IPS-18c (cell line): ENCODE measurements around the gene ETV7.
"Not testable (repeated sequence)": the region's sequence is repeated elsewhere in the genome, so short reads cannot be mapped to it uniquely, and the experiment has no call there.

Experiments used
- H3K4me3 ChIP-seq: 2 replicates; pipeline ENCODE4 v1.7.0; 2013; ENCODE audit warnings: low read depth, mild to moderate bottlenecking, low read length, moderate library complexity; ENCODE audit not compliant: insufficient read depth
- H3K9me3 ChIP-seq: one replicate; pipeline ENCODE4 v1.6.1; 2013; ENCODE audit warnings: mild to moderate bottlenecking, low read length, moderate library complexity; ENCODE audit not compliant: control insufficient read depth, insufficient read depth

Gene ETV7

DNA sequence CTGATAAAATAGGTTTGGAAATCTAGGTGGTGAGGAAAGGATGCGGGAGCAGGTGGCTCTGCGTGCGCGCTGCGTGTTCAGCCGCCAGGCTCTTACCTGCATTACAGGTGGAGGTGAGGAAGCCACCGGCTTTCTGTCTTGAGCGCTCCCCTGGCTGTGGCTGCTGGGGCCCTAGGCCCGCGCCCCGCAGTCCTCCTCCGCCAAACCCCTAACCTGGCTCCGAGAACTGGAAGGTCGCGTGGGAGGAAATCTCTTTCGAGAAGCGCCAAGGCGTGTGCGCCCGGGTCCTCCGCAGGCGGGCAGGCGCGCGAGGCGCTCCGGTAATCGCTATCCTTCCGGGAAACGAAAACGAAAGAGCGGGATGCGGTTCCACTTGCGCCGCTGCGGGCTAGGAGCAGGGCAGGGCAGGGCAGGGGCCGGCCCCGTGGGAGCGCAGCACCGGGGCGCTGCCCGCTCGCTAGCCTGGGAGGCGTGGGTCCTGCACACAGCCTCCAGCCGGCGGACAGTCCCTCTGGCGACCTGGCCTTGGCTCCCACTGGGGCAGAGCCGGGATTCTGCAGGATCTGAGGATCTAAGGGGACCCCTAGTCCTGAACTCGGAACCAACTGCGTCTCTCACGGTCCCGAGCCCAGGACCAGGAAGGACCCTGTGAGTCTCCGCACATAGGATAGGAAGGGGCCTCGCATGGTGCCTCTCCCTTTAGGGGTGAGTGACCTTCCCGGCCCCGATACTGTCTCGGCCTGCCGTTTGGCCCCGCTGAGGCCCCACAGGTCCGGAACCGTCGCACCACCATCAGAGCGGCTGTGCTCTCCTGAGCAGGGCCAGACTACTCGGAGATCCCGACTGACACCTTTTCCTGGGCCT lies at the start of gene ETV7:
TSS of gene ETV7 (minus strand) at position 230 of the 864 bp plus-strand sequence. CDS start at position 102, 128 bp downstream.
- Histone ChIP-seq H3K9me3 (no peaks in the 10 kb centered on the region), H3K4me3 (peak within 1 kb of the TSS; percentile 76)

DNA sequence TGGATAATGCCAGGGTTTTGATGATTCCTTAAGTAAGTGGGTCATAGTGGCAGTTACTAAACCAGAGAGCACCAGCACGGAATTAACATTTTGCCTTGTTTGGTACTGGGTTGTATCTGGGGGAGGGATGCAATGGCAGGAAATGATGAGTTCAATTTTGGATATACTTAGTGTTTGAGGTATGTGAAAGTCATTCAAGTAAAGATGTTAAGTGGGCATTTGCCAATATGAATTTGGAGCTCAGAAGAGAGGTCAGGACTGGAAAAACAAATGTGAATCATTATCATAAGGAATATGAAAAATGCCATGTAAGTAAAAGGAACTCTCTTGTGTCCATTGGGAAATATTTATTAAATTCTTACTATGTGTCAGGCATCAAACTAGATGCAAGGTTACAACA lies 49.0 kb upstream of the ETV7 start:
- H3K4me3 ChIP-seq = no peak overlapping the region
- no peaks in the 10 kb centered on the region for H3K9me3 ChIP-seq

DNA sequence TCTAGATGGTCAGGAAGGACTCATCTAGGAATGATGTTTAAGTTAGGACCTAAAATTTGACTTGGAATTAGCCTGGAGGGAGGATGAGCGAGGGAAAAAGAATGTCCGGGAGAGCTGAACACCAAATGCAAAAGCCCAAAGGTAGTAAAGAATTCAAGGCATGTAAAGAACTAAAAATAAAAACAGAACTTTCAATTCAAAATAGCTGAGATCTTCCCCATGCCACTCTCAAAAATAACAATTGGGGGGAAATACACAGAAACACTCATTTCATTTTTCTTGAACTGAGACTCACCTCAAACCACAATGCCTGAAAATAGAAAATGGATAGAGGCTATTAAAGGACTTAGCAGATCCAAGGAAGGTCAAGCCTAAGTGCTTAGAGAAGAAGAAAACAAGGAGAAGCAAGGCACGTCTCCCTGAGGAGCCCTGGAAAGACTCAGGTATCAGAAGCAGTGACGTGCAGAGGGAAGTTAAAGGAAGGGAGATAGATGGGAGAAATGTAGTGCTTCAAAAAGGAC lies 44.7 kb upstream of the ETV7 start:
- no peak overlapping the region for H3K4me3 ChIP-seq

DNA sequence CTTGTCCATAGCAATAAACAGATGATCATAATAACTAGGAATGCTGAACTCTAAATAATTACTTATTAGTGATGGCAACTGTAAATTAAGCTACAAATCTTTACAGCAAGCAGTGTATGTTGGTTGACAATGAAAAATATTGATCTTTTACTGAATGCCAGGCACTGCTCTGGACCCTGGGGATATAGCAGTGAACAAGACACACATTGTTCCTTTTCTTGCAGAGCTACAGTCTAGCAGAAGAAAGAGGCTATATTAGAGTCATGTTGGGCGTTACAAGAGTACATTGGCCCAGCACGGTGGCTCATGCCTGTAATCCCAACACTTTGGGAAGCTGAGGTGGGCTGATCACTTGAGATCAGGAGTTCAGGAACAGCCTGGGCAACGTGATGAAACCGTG lies 43.7 kb upstream of the ETV7 start:
- Histone ChIP-seq H3K4me3 (no peak overlapping the region), H3K9me3 (no peaks in the 10 kb centered on the region)

More for the DNA sequence above, 44.7 kb upstream of the ETV7 start:
- no peaks in the 10 kb centered on the region for H3K9me3 ChIP-seq

DNA sequence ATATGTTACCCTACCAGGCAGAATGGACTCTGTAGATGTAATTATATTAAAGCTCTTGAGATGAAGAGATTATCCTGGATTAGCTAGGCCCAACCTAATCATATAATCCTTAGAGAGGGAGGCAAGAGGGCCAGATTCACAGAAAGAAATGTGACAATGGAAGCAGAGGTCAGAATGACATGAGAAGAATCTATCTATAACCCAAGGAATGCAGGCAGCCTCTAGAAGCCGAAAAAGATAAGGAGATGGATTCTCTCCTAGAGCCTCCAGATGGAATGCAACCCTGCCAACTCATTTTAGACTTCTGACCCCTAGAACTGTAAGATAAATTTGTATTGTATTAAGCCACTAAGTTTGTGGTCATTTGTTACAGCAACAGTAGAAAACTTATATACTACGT lies 42.9 kb upstream of the ETV7 start:
- H3K9me3 ChIP-seq = no peaks in the 10 kb centered on the region

DNA sequence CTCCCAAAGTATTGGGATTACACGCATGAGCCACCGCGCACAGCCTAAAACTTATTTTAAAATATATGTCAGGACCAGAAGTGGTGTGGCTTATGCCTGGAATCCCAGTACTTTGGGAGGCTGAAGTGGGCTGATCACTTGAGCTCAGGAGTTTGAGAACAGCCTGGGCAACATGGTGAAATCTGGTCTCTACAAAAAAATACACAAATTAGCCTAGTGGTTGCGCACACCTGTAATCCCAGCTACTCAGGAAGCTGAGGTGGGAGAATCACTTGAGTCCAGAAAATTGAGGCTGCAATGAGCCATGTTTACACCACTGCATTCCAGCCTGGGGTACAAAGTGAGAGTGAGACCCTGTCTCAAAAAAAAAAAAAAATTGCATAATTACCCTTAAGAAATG lies 41.4 kb upstream of the ETV7 start:
- no peaks in the 10 kb centered on the region for H3K9me3 ChIP-seq
- H3K4me3 ChIP-seq = no peak overlapping the region

More for the DNA sequence above, 42.9 kb upstream of the ETV7 start:
- H3K4me3 ChIP-seq = no peak overlapping the region

DNA sequence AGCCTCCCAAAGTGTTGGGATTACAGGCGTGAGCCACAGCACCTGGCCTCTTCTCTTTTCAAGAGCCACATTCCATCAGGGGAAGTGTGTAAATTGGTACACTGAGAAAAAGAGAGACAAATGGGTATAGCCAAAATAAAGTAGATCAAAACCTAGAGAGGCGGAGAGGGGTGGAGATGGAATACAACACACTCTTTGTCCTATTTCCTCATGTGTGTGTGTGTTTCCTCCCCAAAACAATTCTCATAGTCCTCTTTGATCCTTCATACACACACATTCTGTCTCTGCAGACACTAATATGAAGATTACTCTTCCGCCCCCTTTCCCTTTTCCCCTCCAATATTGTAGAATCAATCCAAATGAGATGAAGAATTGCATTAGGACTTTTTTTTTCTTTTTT lies 39.2 kb upstream of the ETV7 start:
- H3K9me3 ChIP-seq = no peaks in the 10 kb centered on the region
- H3K4me3 ChIP-seq = no peak overlapping the region

DNA sequence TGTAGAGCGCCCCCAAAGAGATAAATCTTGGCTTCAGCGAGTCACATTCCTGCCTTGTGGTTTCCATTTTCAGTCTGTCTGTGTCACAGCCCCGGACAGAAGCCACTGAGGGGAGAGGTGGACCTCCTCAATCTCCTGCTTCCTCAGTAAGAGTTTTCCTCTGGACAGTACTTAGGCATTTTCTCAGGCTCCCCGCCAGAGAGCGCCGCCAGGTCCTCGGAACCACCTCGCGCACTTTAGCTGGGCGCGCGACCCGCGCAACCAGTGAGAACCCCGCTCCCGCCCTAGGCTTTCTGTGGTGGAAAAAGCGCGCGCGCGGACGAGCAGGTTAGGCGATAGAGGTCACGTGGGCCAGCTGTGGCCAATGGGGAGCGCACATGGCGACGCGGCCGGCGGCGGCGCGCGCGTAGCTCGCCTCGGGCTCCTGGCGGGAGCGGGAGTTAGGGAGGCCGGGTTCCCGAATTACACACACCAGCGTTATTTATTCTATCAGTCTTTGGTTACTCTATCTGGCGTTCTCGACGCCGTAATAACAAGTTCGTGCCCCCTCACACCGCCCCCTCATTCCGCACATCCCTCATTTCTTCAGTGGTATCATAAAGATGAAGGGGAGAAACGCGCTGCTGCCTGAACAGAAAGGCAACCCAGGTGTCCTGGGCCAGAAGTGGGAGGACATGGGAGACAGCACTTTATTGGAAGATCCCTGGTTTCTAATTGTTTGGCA lies 35.8 kb upstream of the ETV7 start:
- Histone ChIP-seq H3K9me3 (no peaks in the 10 kb centered on the region), H3K4me3 (peak overlapping the region; percentile 71)

DNA sequence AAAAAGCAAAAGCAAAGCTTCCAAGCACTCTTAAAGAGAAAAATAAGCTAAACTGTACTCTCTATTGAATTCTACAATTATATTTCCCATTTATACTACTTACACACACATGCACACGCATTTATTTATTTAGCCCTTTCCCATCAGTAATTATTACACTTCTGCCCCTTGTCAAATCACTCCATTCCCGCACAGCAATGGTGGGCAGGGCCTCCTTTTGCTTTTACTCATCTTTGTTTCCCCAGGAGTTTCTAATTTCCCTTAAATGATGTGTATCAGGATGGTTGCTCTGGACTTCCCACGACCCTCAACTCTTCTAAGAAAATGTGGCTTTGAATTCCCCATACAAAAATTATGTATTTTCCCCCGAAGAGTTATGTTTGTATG lies 35.2 kb upstream of the ETV7 start:
- H3K9me3 ChIP-seq = no peaks in the 10 kb centered on the region
- H3K4me3 ChIP-seq = peak overlapping the region; percentile 31; the same call in 1 of the 2 replicates

DNA sequence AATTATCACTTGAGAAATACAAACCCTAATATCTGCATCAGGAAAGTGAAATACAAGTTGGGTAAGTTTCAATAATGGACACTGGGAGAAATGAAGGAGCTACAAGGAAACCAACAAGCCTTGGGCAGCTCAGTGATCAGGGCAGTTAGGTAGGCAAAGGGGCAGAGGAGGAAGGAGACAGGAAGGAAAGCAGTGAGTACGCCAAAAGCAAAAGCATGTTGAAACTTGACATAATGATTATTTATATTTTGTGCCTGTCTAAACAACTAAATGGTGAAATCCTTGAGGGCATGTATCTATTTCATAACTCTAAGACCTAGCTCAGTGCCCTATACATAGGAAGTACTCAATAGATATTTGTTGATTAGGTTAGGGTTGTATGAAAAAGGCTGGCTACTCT lies 31.8 kb upstream of the ETV7 start:
- Histone ChIP-seq H3K9me3 (no peaks in the 10 kb centered on the region), H3K4me3 (no peak overlapping the region)

DNA sequence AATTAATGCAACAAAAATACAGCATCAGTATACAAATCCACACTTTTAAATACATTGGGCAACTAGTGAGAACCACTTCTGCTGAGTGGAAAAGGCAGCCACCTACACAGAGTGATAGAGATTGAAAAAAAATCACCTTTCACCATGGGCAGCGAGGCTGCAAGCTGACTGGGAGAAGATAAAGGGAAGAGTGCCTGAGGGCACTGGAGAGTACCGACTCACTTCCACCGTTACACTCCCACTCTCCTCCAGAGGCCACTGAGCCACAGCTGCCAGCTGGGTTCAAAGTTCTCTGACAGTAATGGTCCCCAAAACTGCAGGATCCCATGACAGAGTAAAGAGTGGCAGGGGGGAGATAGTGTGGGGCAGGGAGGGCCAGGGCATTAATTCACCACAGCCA lies 31.1 kb upstream of the ETV7 start:
- H3K9me3 ChIP-seq = no peaks in the 10 kb centered on the region

DNA sequence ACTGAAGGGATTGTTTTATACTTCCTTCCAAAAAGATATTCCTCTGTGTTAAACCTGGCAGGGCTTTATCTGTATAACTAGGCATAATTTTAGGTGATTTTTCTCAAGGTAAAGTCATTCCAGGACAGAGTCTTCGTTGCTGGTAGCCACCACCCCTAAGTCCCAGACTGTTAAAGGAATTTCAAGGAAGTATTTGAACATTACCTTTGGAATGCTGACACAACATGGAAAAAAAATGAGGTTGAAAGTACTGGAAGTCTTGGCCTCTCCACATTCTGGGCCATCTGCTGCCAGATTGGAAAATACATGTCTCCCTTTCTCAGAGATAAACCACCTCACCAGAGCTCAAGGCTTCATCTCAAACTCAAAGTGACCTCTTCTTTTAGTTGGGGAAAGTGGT lies 27.0 kb upstream of the ETV7 start:
- Histone ChIP-seq H3K4me3 (no peak overlapping the region), H3K9me3 (no peaks in the 10 kb centered on the region)

More for the DNA sequence above, 31.1 kb upstream of the ETV7 start:
- H3K4me3 ChIP-seq = no peak overlapping the region

DNA sequence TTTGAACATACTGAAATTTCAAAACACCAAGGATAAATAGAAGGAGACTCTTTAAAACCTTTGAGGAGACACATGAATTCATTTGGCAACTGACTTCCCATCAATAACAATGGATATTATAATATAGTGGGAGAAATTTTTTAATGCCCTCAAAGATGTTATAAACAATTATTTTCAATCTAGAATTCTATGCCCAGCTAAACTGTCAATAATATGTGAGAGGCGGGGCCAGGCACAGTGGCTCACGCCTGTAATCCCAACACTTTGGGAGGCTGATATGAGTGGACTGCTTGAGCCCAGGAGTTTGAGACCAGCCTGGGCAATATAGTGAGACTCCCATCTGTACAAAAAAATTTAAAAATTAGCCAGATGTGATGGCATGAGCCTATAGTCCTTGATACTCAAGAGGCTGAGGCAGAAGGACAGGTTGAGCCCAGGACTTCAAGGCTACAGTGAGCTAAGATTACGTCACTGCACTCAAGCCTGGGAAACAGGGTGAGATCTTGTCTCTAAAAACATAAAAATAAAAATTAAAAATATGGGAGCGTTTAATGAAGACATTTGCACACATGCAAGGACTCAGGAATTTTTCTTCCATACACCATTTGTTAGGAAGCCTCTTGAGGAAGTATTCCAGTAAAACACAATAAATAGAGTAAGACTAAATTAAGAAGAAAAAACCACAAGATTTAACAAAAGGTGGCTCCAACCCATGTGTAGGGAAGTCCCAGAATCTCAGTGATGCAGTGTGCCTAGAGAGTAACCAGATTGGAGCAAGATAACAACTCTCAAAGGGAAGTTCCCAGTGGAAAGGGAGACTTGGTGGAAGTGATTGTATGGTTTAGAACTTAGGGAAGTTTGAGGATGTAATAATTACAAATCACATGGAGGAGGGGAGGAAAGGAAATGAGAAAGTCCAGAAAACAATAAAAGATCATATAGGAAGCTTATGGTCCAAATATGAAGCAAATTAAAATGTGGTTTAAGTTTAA lies 26.3 kb upstream of the ETV7 start:
- no peaks in the 10 kb centered on the region for H3K9me3 ChIP-seq
- H3K4me3 ChIP-seq = no peak overlapping the region

DNA sequence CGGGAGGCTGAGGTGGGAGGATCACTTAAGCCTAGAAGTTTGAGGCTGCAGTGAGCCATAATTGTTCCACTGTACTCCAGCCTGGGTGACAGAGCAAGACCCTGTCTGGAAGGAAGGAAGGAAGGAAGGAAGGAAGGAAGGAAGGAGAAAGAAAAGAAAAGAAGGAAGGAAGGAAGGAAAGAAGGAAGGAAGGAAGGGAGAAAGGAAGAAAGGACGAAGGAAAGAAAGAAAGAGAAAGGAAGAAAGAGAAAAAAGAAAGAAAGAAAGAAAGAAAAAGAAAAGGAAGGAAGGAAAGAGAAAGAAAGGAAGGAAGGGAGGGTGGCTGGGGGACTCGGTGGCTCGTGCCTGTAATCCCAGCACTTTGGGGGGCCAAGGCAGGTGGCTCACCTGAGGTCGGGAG lies 22.2 kb upstream of the ETV7 start:
- not testable (repeated sequence) for H3K9me3 ChIP-seq, H3K4me3 ChIP-seq

DNA sequence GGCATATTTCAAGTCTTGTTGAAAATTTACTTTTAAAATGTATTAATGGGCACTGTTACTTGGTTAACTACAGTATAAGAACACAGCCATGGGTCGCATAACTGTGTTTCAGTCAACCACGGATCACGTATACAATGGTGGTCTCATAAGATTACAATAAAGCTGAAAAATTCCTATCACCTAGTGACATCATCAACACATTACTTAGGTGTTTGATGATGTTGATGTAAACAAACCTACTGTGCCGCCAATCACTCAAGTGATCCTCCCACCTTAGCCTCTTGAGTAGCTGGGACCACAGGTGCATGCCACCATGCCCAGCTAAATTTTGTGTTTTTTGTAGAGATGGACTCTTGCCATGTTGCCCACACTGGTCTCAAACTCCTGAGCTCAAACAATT lies 16.7 kb upstream of the ETV7 start:
- H3K9me3 ChIP-seq = no peaks in the 10 kb centered on the region
- H3K4me3 ChIP-seq = no peak overlapping the region

DNA sequence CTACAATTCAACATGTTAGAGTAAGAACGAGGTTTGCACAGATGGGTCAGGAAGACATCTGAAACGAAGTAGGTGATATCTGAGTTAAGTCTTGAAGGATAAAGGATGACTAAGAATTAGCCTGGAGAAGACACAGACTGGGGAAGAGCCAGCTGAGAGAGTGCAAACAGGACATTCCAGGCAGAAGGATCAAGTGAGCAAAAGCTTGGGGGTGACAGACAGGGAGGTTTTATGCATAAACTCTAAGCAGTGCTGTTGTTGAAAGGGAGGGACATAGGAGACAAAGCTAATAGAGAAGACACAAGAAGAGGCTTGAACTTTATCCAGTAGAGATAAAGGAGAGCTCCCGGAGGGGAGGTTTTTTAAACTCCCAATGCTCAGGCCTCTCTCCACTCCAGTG lies 15.0 kb upstream of the ETV7 start:
- H3K4me3 ChIP-seq = no peak overlapping the region
- H3K9me3 ChIP-seq = no peaks in the 10 kb centered on the region

DNA sequence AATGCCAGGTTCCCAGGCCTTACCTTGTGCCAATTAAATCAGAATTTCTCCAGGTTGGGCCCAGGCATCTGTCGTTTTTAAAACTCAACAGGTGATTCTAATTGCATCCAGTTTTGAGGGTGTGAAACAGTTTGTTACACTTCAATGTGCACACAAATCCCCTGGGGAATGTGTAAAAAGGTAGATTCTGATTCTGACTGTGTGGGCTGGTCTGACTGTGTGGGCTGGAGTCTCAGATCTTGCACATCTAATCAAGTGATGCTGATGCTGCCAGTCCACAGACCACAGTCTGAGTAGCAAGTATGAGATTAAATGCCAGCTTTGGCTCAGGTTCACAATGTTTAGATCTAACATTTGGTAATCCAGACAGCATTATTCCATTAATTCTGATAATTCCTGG lies 12.5 kb upstream of the ETV7 start:
- Histone ChIP-seq H3K9me3 (no peaks in the 10 kb centered on the region), H3K4me3 (no peak overlapping the region)
